ENCODE data around the gene C5orf52.

- TF ChIP-seq EZH2 (IDR thresholded peaks at IDR 0.05; ENCODE audit: insufficient read depth, low read length) (no peak), CTCF (IDR thresholded peaks at IDR 0.05; ENCODE audit: insufficient read depth, low read depth, low read length) (no peak)
Observed at GRCh38 chr5:157714596-157714864, 43.2 kb downstream of the C5orf52 start.

Measured in astrocyte (in vitro differentiated cells and primary cell).